A549 (cell line): Measurements from ENCODE around the gene EID2. TPM values are rescaled to one million over a fixed set of nuclear protein-coding genes. Genes with fewer than 3 reads are reported as not detected.
A peak's percentile ranks its signal among the peaks of the same experiment; 100 is the strongest.

ENCODE experiments used
- ATAC-seq, 2 experiments: fragments of 200-7000 bp in 1 of 2; fragments of >200 bp in 1 of 2; cut with Nextera tagmentation in 1 of 2; cut with Tn5 transposase in 1 of 2; 3 replicates each; pipeline versions ENCODE4 v1.8.0 to v1.9.1; 2018 to 2020; ENCODE audit warnings: mild to moderate bottlenecking in 1 of 2, moderate library complexity in 1 of 2
- CTCF ChIA-PET: fragments of 300-600 bp; sonication (Branson Sonifier 250); formaldehyde crosslinking; extraction: SDS; loops from one replicate; lab custom pipeline; 2021; ENCODE audit warnings: antibody characterized with exemption, inconsistent platforms; lab: Yijun Ruan, JAX
- POLR2A ChIA-PET: fragments of 350-600 bp; formaldehyde crosslinking; extraction: SDS; loops from one replicate; lab custom pipeline; 2021; ENCODE audit warnings: antibody characterized with exemption, inconsistent platforms; lab: Yijun Ruan, JAX
- DNase-seq, 2 experiments: peaks; one replicate each; pipeline versions ENCODE4 v3.0.0 to v3.0.0-alpha.2; 2011 to 2016; ENCODE audit warnings: low read depth in 1 of 2, low spot score in 1 of 2
- FAIRE-seq: peaks from 2 replicates; lab custom pipeline; 2011; peaks lifted over from hg19 to GRCh38; lab: Jason Lieb, UNC
- H3K27ac ChIP-seq, 2 experiments: fragments of >200 bp; sonication (Bioruptor Twin); formaldehyde crosslinking; 3 replicates each; pipeline ENCODE4 v1.5.1; 2016 to 2017
- H3K4me1 ChIP-seq: fragments of >200 bp; sonication (Bioruptor Twin); formaldehyde crosslinking; 3 replicates; pipeline ENCODE4 v1.6.1; 2016
- H3K4me2 ChIP-seq: fragments of >200 bp; sonication (Bioruptor Twin); formaldehyde crosslinking; 3 replicates; pipeline ENCODE4 v1.6.1; 2016
- H3K4me3 ChIP-seq: fragments of >200 bp; sonication (Bioruptor Twin); formaldehyde crosslinking; 3 replicates; pipeline ENCODE4 v1.5.1; 2016
- H3K9me3 ChIP-seq: fragments of >200 bp; sonication (Bioruptor Twin); formaldehyde crosslinking; 3 replicates; pipeline ENCODE4 v1.6.1; 2016
- ATOH8 ChIP-seq: fragments of 250-450 bp; sonication (Bioruptor Pico); IDR thresholded peaks from 2 replicates; pipeline ENCODE4 v1.5.0; 2020; ENCODE audit warnings: low read depth, mild to moderate bottlenecking, moderate library complexity
- BCL3 ChIP-seq: fragments of >200 bp; sonication (Bioruptor Twin); formaldehyde crosslinking; IDR thresholded peaks from 3 replicates; pipeline ENCODE4 v1.6.1; 2016
- BHLHE40 ChIP-seq: IDR thresholded peaks from 2 replicates; pipeline ENCODE4 v1.6.1; 2012; ENCODE audit warnings: low read depth, low read length, inconsistent platforms
- CBX2 ChIP-seq: fragments of 200-600 bp; sonication (generic); IDR thresholded peaks from 2 replicates; pipeline ENCODE4 v1.6.1; 2016; ENCODE audit warnings: low read depth, mild to moderate bottlenecking, borderline replicate concordance
- CTCF ChIP-seq: fragments of >200 bp; sonication (Bioruptor Twin); formaldehyde crosslinking; IDR thresholded peaks from 3 replicates; pipeline ENCODE4 v1.5.1; 2016
- E2F6 ChIP-seq: IDR thresholded peaks from 2 replicates; pipeline ENCODE4 v1.6.1; 2012; ENCODE audit warnings: low read depth, borderline replicate concordance
- EHF ChIP-seq: fragments of 250-450 bp; sonication (Bioruptor Pico); IDR thresholded peaks from 2 replicates; pipeline ENCODE4 v1.5.0; 2020; ENCODE audit warnings: mild to moderate bottlenecking
- EHMT2 ChIP-seq: fragments of 200-600 bp; sonication (generic); IDR thresholded peaks from 2 replicates; pipeline ENCODE4 v1.6.1; 2016; ENCODE audit warnings: antibody characterized with exemption, low read depth, mild to moderate bottlenecking, moderate library complexity
- FOSL2 ChIP-seq, 2 experiments: fragments of 450-650 bp in 1 of 2; fragments of >200 bp in 1 of 2; sonication (Bioruptor Twin) in 1 of 2; formaldehyde crosslinking; IDR thresholded peaks; 2 replicates each; pipeline versions ENCODE4 v1.5.0 to v1.6.1; 2016 to 2020; ENCODE audit warnings: mild to moderate bottlenecking in 1 of 2, moderate library complexity in 1 of 2
- GATA3 ChIP-seq: IDR thresholded peaks from 2 replicates; pipeline ENCODE4 v1.6.1; 2012; ENCODE audit warnings: borderline replicate concordance
- HEYL ChIP-seq: fragments of 250-450 bp; sonication (Bioruptor Pico); IDR thresholded peaks from 2 replicates; pipeline ENCODE4 v1.8.0; 2021; ENCODE audit warnings: mild to moderate bottlenecking, moderate library complexity
- JUN ChIP-seq, 2 experiments: fragments of >200 bp; sonication (Bioruptor Twin); formaldehyde crosslinking; IDR thresholded peaks; 2 replicates in 1 of 2; 3 replicates in 1 of 2; pipeline ENCODE4 v1.6.1; 2016 to 2017
- KDM5A ChIP-seq: fragments of 200-600 bp; sonication (generic); IDR thresholded peaks from 2 replicates; pipeline ENCODE4 v1.6.1; 2016; ENCODE audit warnings: antibody characterized with exemption, mild to moderate bottlenecking
- MAFK ChIP-seq: fragments of 450-650 bp; IDR thresholded peaks from 2 replicates; pipeline ENCODE4 v1.6.1; 2014; ENCODE audit not compliant: partially characterized antibody
- MAX ChIP-seq: IDR thresholded peaks from 2 replicates; pipeline ENCODE4 v1.6.1; 2012
- MAZ ChIP-seq: fragments of 150-350 bp; IDR thresholded peaks from 2 replicates; pipeline ENCODE4 v1.6.1; 2014; ENCODE audit warnings: antibody characterized with exemption, low read depth, low read length, borderline replicate concordance
- PBX3 ChIP-seq: IDR thresholded peaks from 2 replicates; pipeline ENCODE4 v1.6.1; 2012
- PHF8 ChIP-seq: fragments of 200-600 bp; sonication (generic); IDR thresholded peaks from 2 replicates; pipeline ENCODE4 v1.6.1; 2016; ENCODE audit warnings: low read depth, mild to moderate bottlenecking, antibody characterized with exemption, moderate library complexity, borderline replicate concordance
- POLR2A ChIP-seq: IDR thresholded peaks from 2 replicates; pipeline ENCODE4 v1.6.1; 2012; ENCODE audit warnings: mild to moderate bottlenecking, low read length
- RAD21 ChIP-seq, 2 experiments: fragments of >200 bp in 1 of 2; sonication (Bioruptor Twin) in 1 of 2; formaldehyde crosslinking in 1 of 2; IDR thresholded peaks in 1 of 2; conservative IDR thresholded peaks in 1 of 2; 2 replicates in 1 of 2; 3 replicates in 1 of 2; pipeline ENCODE4 v1.6.1; 2012 to 2018; ENCODE audit warnings: inconsistent platforms in 1 of 2
- RARB ChIP-seq: fragments of 250-450 bp; sonication (Bioruptor Pico); IDR thresholded peaks from 2 replicates; pipeline ENCODE4 v1.8.0; 2021; ENCODE audit warnings: mild to moderate bottlenecking, moderate library complexity
- RCOR1 ChIP-seq: fragments of 150-350 bp; IDR thresholded peaks from 2 replicates; pipeline ENCODE4 v1.6.1; 2014; ENCODE audit warnings: antibody characterized with exemption, low read length, low read depth
- RFX5 ChIP-seq: fragments of 450-650 bp; IDR thresholded peaks from 2 replicates; pipeline ENCODE4 v1.7.1; 2014; ENCODE audit warnings: antibody characterized with exemption, mild to moderate bottlenecking, moderate library complexity
- SMC3 ChIP-seq: fragments of >200 bp; sonication (Bioruptor Twin); formaldehyde crosslinking; IDR thresholded peaks from 3 replicates; pipeline ENCODE4 v1.6.1; 2018; ENCODE audit warnings: inconsistent platforms
- TP53 ChIP-seq: fragments of 250-450 bp; sonication (Bioruptor Pico); IDR thresholded peaks from 2 replicates; pipeline ENCODE4 v1.5.0; 2021; ENCODE audit warnings: mild to moderate bottlenecking, moderate library complexity
- ZFP36 ChIP-seq: fragments of 450-650 bp; IDR thresholded peaks from 2 replicates; pipeline ENCODE4 v1.6.1; 2014; ENCODE audit warnings: borderline replicate concordance; ENCODE audit not compliant: partially characterized antibody
- ZNF302 ChIP-seq: fragments of 250-450 bp; sonication (Bioruptor Pico); IDR thresholded peaks from 2 replicates; pipeline ENCODE4 v1.9.0; 2021; ENCODE audit warnings: inconsistent platforms, mild to moderate bottlenecking, moderate library complexity
- WGBS: methylation state at CpG from one replicate; pipeline ENCODE4 v1.1.6; 2017; ENCODE audit errors: missing lambda C conversion rate; 5-methylcytosine and 5-hydroxymethylcytosine counted together
- polyA minus RNA-seq: library from RNA; depleted of rRNA, polyadenylated mRNA; stranded (reverse); fragments of >200 nt; gene quantifications from 2 replicates; pipeline ENCODE4 v1.2.3, GENCODE V29; 2011; rRNA and poly(A)+ RNA removed
- polyA plus RNA-seq, 4 experiments: library from polyadenylated mRNA; depleted of rRNA in 3 of 4; stranded (reverse); fragments of >200 nt; fragmentation: RNase III in 1 of 4; extraction: RNeasy Plus Mini Kit Qiagen cat#74134 plus additional on column Dnase treatment in 1 of 4; gene quantifications; 2 replicates in 3 of 4; 3 replicates in 1 of 4; pipeline ENCODE4 v1.2.3, GENCODE V29; 2011 to 2017

EID2 gene
- polyA plus RNA-seq (2011; rRNA removed) (23.2 and 26.1 TPM in 2 replicates), polyA plus RNA-seq (2017; fragmentation: RNase III; extraction: RNeasy Plus Mini Kit Qiagen cat#74134 plus additional on column Dnase treatment) (49.2 to 53.0 TPM (median 52.9 TPM) in 3 replicates), polyA minus RNA-seq (5.7 TPM in 2 replicates)
- 23.9 and 34.5 TPM in 2 replicates for polyA plus RNA-seq (2012; cell fraction: cytosol; rRNA removed)
- 20.3 and 22.4 TPM in 2 replicates for polyA plus RNA-seq (2012; cell fraction: nucleus; rRNA removed)

GRCh38 chr19:39539518-39540332 lies at the start of gene EID2:
Gene EID2, minus strand, starts transcription at chr19:39540161. Its CDS starts 82 bp downstream, at chr19:39540079.
- ATAC-seq (peak; percentile 93 to 98), DNase-seq (peak; percentile 99), FAIRE-seq (peak; percentile 100)
- POLR2A ChIA-PET = interaction anchor here (1.0 to 2.3 kb wide), 4 partner anchors 9 to 104 kb away, joined by 3 to 15 read pairs (median 7); partner anchors contain the start of genes RPS16 and SUPT5H
- peak within 1 kb of the TSS; percentile 91 for H3K4me2 ChIP-seq
- H3K9me3 ChIP-seq = no peaks in the 10 kb centered on the region
- TF ChIP-seq KDM5A (0 out of 2 replicates have a peak, but pooled peaks have one; percentile 21), MAX (peak; percentile 88), MAFK (peak; percentile 18), CTCF (peak; percentile 90), CBX2 (no peak), EHMT2 (no peak), EHF (CRISPR knock-in tag) (no peak), PHF8 (peak; percentile 83), JUN (IDR thresholded peaks at IDR 0.05) (peak; percentile 76 to 92; a peak in 4 of 5 replicates), RFX5 (peak; percentile 42; the same call in 1 of the 2 replicates), SMC3 (peak; percentile 77), RAD21 (conservative IDR thresholded peaks at IDR 0.05 in 1 of 2, IDR thresholded peaks at IDR 0.05 in 1 of 2) (peak; percentile 71 to 72), RCOR1 (no peak), MAZ (peak; percentile 64), ATOH8 (CRISPR knock-in tag) (no peak), FOSL2 (IDR thresholded peaks at IDR 0.05) (no peak), FOSL2 (CRISPR knock-in tag; IDR thresholded peaks at IDR 0.05) (peak; percentile 24; the same call in 1 of the 2 replicates), PBX3 (0 out of 2 replicates have a peak, but pooled peaks have one; percentile 36), HEYL (no peak), ZNF302 (CRISPR knock-in tag) (no peak), ZFP36 (no peak), BCL3 (peak; percentile 92; the same call in 1 of the 3 replicates), GATA3 (no peak), E2F6 (peak; percentile 60; the same call in 1 of the 2 replicates), POLR2A (peak; percentile 98), RARB (no peak), BHLHE40 (no peak), TP53 (peak; percentile 40; the same call in 1 of the 2 replicates)
- 1% methylated on average over 76 of the region's 84 CpGs for WGBS
- CTCF ChIA-PET = interaction anchor here (0.6 to 25.5 kb wide), 25 partner anchors 10 to 301 kb away, joined by 3 to 585 read pairs (median 6); partner anchors contain the start of gene DLL3
- H3K27ac ChIP-seq = peak within 1 kb of the TSS; percentile 88 to 89
- peak within 1 kb of the TSS; percentile 68 for H3K4me3 ChIP-seq
- peaks cover 15% of the 10 kb centered on the region for H3K4me1 ChIP-seq
